CD4-positive, CD25-positive, alpha-beta regulatory T cell (primary cell): ENCODE results near the gene ADAM8. TPM values are rescaled to one million over a fixed set of nuclear protein-coding genes. Genes with fewer than 3 reads are reported as not detected.

Experiments used
- polyA plus RNA-seq, 4 donors: library from polyadenylated mRNA; unstranded; fragments of 300-500 nt; fragmentation: Illumina TruSeq; gene quantifications; one replicate each; pipeline ENCODE4 v1.2.3, GENCODE V29; 2021
- total RNA-seq: library from RNA; stranded (reverse); gene quantifications from one replicate; pipeline ENCODE4 v1.2.3, GENCODE V29; 2022

The ADAM8 gene
- total and polyA plus RNA-seq, 5 donors from 2014 or later, result 33.4 to 148 (median 54.3) TPM

Other genes starting within 250 kb of the ADAM8 start
- gene ADGRA1, start 188.9 kb downstream of the ADAM8 start, total RNA-seq, result not detected
- gene ADGRA1, start 188.9 kb downstream of the ADAM8 start, polyA plus RNA-seq, result not detected
- gene KNDC1, start 116.6 kb downstream of the ADAM8 start, total RNA-seq, result 1.1 TPM
- gene KNDC1, start 116.6 kb downstream of the ADAM8 start, polyA plus RNA-seq, result not detected
- gene UTF1, start 46.7 kb downstream of the ADAM8 start, total RNA-seq, result not detected
- gene UTF1, start 46.7 kb downstream of the ADAM8 start, polyA plus RNA-seq, result not detected
- not detected for gene VENTX, start 39.0 kb downstream of the ADAM8 start, total RNA-seq
- gene VENTX, start 39.0 kb downstream of the ADAM8 start, polyA plus RNA-seq, result not detected
- gene TUBGCP2, start 32.0 kb upstream of the ADAM8 start, total RNA-seq, result 73.8 TPM
- gene TUBGCP2, start 32.0 kb upstream of the ADAM8 start, polyA plus RNA-seq, result 10 to 100 TPM; 23.5 to 31.8 (median 28.1) TPM
- gene ZNF511, start 32.0 kb upstream of the ADAM8 start, total RNA-seq, result 29.1 TPM
- 10 to 100 TPM; 67.5 to 96.4 (median 78.7) TPM for gene ZNF511, start 32.0 kb upstream of the ADAM8 start, polyA plus RNA-seq
- gene CALY, start 60.0 kb upstream of the ADAM8 start, total RNA-seq, result 1.8 TPM
- gene CALY, start 60.0 kb upstream of the ADAM8 start, polyA plus RNA-seq, result 1 to 10 TPM in 2 of 4 donors, under 1 TPM in 2; 0.76 to 1.3 (median 1.00) TPM
- not detected for gene PRAP1, start 70.5 kb upstream of the ADAM8 start, total RNA-seq
- not detected for gene PRAP1, start 70.5 kb upstream of the ADAM8 start, polyA plus RNA-seq
- gene FUOM, start 81.2 kb upstream of the ADAM8 start, total RNA-seq, result 7.1 TPM
- gene FUOM, start 81.2 kb upstream of the ADAM8 start, polyA plus RNA-seq, result 10 to 100 TPM; 12.3 to 21.9 (median 17.9) TPM
- gene ECHS1, start 96.5 kb upstream of the ADAM8 start, total RNA-seq, result 16.9 TPM
- 10 to 100 TPM; 76.3 to 91.7 (median 88.9) TPM for gene ECHS1, start 96.5 kb upstream of the ADAM8 start, polyA plus RNA-seq
- gene PAOX, start 102.4 kb upstream of the ADAM8 start, total RNA-seq, result 6.7 TPM
- 10 to 100 TPM; 10.1 to 14.3 (median 11.2) TPM for gene PAOX, start 102.4 kb upstream of the ADAM8 start, polyA plus RNA-seq
- gene MTG1, start 117.3 kb upstream of the ADAM8 start, total RNA-seq, result 60.8 TPM
- gene MTG1, start 117.3 kb upstream of the ADAM8 start, polyA plus RNA-seq, result 10 to 100 TPM; 36.7 to 46.7 (median 37.2) TPM
- not detected for gene SPRN, start 147.8 kb upstream of the ADAM8 start, total RNA-seq
- under 1 TPM; 0.10 to 0.77 (median 0.25) TPM for gene SPRN, start 147.8 kb upstream of the ADAM8 start, polyA plus RNA-seq
- 5.6 TPM for gene SCART1, start 177.1 kb upstream of the ADAM8 start, total RNA-seq
- under 1 TPM in 2 of 4 donors, not detected in 2; 0.03 to 0.29 TPM for gene SCART1, start 177.1 kb upstream of the ADAM8 start, polyA plus RNA-seq